HG03460 (cell line): ENCODE measurements around the gene POLR1C.

ENCODE experiments used
- ATAC-seq: cut with Tn5 transposase; IDR thresholded peaks from one replicate; pipeline ENCODE4 v1.9.1; 2021; ENCODE audit not compliant: unreplicated experiment

The POLR1C gene

GRCh38 chr6:43559328-43559727, 42.4 kb downstream of the POLR1C start:
- ATAC-seq: no peak

GRCh38 chr6:43570876-43571441, 54.1 kb downstream of the POLR1C start:
- ATAC-seq: no peak
